ENCODE results near the gene ATXN7.
A peak's percentile ranks its signal among the peaks of the same experiment; 100 is the strongest.

ATXN7 gene

GRCh38 chr3:64021922-64022321, 158.3 kb downstream of the ATXN7 start:
- DNase-seq (ENCODE audit: low spot score): no peak

GRCh38 chr3:64022451-64023186, 159.0 kb downstream of the ATXN7 start:
- DNase-seq (ENCODE audit: low spot score): no peak

- peak; percentile 79 for DNase-seq (ENCODE audit: low spot score)
Measured at GRCh38 chr3:64023187-64023860, 159.7 kb downstream of the ATXN7 start, which contains the start of gene PSMD6. Gene PSMD6, minus strand, starts transcription at chr3:64023494. Its CDS starts 75 bp downstream, at chr3:64023419.

GRCh38 chr3:64023861-64024223, 160.2 kb downstream of the ATXN7 start:
- no peak for DNase-seq (ENCODE audit: low spot score)

DNA sequence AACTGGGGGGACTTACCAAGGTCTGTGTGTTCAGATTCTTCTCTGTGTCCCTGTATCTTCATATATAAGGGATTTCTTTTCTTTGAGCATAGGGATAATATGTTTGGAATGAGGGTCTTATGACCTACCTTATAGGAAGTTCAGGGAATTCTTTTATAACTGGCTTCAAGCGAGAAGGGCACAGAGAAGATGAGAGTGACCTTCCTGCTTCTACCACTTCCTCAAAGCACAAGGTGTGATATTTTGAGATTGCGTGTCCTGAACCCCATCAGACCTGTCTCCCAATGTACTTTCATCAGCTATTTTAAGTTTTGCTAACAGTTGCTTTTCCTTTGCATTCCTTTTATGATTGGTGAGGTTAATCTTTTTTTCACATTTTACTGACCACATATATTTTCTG, 162.7 kb downstream of the ATXN7 start:
- no peak for DNase-seq (ENCODE audit: low spot score)

DNA sequence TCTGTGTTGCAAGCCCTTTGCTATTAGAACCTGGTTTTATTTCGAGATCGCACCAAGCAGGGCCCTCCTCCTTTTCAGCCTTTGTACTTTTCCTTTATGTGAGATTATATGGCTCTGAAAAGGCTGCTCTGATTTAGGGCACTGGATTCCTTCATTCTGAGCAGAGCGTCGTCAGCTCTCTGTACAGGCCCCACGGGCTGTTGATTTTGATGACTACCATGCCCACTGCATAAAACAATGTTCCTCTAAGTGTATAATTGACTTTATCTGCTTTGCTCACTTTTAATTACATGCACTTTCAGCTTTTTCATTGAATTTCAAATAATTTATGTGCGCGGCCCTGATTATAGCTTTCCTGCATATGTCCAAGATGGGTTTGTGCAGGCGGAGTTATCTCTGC, 164.0 kb downstream of the ATXN7 start:
- DNase-seq (ENCODE audit: low spot score): no peak

DNA sequence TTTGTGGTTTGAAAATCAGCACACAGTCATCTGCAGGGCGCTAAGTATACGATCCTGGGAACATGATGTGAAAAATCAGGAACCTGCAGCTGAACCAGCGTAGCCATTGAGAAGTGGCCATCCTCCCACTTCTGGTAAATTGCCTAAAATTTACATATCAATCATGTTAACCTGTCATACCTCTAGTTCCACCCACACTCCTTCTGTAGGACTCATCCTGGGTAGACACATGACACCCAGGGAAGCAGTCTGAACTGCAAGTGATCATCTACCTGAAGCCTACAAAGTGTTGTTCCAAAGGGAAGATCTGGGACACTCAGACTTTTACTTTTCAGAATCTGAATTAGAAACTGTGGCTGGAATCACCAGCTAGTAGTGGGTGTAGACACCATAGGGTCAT, 165.1 kb downstream of the ATXN7 start:
- DNase-seq (ENCODE audit: low spot score): no peak

GRCh38 chr3:64029287-64029686, 165.6 kb downstream of the ATXN7 start:
- DNase-seq (ENCODE audit: low spot score): no peak

- DNase-seq (ENCODE audit: low spot score): peak; percentile 60
Measured at GRCh38 chr3:64030741-64031140, 167.1 kb downstream of the ATXN7 start.

- DNase-seq (ENCODE audit: low spot score): no peak
Measured at GRCh38 chr3:64031540-64032508, 168.2 kb downstream of the ATXN7 start.

- DNase-seq (ENCODE audit: low spot score): no peak
Measured at GRCh38 chr3:64033069-64033468, 169.4 kb downstream of the ATXN7 start.

- no peak for DNase-seq (ENCODE audit: low spot score)
Measured at GRCh38 chr3:64037084-64037483, 173.4 kb downstream of the ATXN7 start.

GRCh38 chr3:64038253-64038767, 174.6 kb downstream of the ATXN7 start:
- DNase-seq (ENCODE audit: low spot score): no peak

- no peak for DNase-seq (ENCODE audit: low spot score)
Measured at GRCh38 chr3:64039332-64039731, 175.7 kb downstream of the ATXN7 start.

- no peak for DNase-seq (ENCODE audit: low spot score)
Measured at GRCh38 chr3:64039981-64040733, 176.5 kb downstream of the ATXN7 start.

- no peak for DNase-seq (ENCODE audit: low spot score)
Measured at GRCh38 chr3:64042952-64043351, 179.3 kb downstream of the ATXN7 start.

GRCh38 chr3:64046592-64046991, 182.9 kb downstream of the ATXN7 start:
- DNase-seq (ENCODE audit: low spot score): no peak

- no peak for DNase-seq (ENCODE audit: low spot score)
Measured at GRCh38 chr3:64046996-64047594, 183.4 kb downstream of the ATXN7 start.

DNA sequence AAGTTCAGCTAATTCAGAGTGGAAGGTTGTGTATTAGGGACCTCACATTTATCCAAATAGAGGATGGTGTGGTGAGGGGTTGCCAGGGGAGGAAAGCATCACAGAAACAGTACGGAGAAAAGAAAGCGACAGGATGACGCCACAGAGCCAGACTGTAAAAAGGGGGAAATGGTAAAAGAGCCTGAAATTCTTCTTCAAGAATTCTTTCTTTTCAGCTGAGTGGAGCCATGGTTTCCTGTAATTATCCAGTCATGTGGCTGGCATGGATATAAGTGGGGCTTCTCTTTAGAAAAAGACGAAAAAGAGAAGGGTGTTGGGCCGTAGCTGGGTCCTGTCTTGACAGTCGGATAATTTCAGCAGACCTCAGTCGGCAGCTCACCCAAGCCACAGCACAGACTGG, 184.1 kb downstream of the ATXN7 start:
- no peak for DNase-seq (ENCODE audit: low spot score)

DNA sequence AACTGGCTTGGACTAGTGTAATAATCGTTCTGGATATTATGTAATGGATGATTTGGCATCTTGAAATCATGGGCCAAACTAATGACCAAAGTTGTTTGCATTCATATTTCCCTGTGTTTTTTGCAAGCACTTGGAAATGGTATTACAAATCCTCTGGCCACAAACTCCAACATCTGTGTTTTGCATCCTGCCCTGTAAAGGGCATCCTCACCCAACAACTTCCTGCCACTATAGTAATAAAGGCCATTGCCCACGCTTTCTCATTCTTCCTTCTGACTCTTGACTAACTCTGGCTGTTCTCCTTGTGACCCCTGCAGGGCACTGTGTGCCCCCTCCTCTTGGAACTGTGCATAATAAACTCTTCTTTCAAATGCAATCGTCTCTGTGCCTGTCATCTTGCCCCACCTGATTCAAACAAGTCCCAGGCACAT, 185.0 kb downstream of the ATXN7 start:
- no peak for DNase-seq (ENCODE audit: low spot score)

GRCh38 chr3:64049136-64049535, 185.5 kb downstream of the ATXN7 start:
- DNase-seq (ENCODE audit: low spot score): no peak

Measured in globus pallidus (tissue), 1 donor.